Activated CD4-positive, CD25-positive, alpha-beta regulatory T cell treated with anti-CD3 and anti-CD28 coated beads, Interleukin-2, amount 50 U/mL, for 24 hours (primary cell): Measurements from ENCODE around the gene NOP16.

Source experiments
- ATAC-seq, 2 donors: fragments of 150-1000 bp; cut with Tn5 transposase; one replicate each; pipeline ENCODE4 v1.10.0; 2021; ENCODE audit warnings: mild to moderate bottlenecking in 1 of 2, moderate library complexity in 1 of 2

Gene NOP16, protein sequence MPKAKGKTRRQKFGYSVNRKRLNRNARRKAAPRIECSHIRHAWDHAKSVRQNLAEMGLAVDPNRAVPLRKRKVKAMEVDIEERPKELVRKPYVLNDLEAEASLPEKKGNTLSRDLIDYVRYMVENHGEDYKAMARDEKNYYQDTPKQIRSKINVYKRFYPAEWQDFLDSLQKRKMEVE

DNA sequence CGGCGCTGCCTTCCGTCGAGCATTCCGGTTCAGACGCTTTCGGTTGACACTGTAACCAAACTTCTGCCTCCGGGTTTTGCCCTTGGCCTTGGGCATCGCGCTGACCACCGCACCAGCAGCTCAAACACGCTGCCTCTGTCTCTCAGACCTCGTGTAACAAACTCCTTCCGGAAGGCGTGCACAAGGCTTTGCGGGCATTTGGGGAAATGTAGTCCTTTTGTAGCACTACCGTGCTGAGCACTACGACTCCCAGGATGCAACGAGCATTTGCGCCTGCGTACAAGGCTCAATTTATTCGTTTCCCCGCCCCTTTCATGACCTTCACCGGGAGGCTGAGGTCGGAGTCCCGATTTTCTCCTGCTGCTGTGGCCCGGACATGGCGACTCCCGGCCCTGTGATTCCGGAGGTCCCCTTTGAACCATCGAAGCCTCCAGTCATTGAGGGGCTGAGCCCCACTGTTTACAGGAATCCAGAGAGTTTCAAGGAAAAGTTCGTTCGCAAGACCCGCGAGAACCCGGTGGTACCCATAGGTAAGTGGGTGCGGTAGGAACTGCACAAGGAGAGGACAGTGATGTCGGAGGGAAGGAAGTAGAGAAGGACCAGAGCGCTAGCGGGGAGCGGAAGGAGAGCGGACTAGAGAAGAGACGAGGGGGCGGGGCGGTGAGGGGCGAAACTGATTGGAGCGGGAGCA lies at the start of gene NOP16, which contains the start of gene HIGD2A:
Gene NOP16, minus strand, starts transcription at position 155 of the 691 bp plus-strand sequence. Its CDS starts 59 bp downstream, at position 96.
Gene HIGD2A, plus strand, starts transcription at position 308 of the 691 bp plus-strand sequence. Its CDS starts 69 bp downstream, at position 377.
- ATAC-seq: peak; percentile 90 to 93

DNA sequence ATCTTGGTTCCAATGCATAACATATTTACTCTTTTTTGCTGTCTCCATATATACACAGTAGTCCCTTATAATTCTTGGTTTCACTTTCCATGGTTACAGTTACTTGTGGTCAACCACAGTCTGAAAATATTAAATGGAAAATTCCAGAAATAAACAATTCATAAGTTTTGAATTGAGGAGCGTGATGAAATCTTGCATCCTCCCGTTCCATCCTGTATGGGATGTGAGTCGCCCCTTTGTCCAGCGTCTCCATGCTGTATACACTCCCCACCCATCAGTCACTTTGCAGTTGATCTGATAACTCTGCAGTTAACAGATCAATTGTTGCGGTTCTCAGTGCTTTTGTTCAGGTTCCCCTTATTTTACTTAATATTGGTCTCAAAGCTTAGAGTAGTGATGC lies 48.3 kb upstream of the NOP16 start:
- peak in 1 of 2 donors; percentile 36 for ATAC-seq

DNA sequence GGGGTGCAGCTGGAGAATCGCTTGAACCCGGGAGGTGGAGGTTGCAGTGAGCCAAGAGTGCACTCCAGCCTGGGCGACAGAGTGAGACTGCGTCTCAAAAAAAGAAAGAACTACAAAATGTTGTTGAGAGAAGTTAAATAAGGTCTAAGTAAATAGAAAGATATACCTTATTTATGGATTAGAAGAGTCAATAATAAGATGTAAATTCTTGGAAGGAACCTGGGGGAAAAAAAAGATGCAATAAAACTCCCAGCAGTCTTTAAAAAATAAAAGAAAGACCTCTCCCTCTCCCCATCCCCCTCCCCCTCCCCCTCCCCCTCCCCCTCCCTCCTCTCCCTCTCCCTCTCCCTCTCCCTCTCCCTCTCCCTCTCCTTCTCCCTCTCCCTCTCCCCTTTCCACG lies 44.3 kb upstream of the NOP16 start:
- ATAC-seq: no peak

- no peak for ATAC-seq
Measured at GRCh38 chr5:176429972-176430371, 41.6 kb upstream of the NOP16 start.

GRCh38 chr5:176427971-176428370 lies 39.6 kb upstream of the NOP16 start:
- ATAC-seq: no peak

DNA sequence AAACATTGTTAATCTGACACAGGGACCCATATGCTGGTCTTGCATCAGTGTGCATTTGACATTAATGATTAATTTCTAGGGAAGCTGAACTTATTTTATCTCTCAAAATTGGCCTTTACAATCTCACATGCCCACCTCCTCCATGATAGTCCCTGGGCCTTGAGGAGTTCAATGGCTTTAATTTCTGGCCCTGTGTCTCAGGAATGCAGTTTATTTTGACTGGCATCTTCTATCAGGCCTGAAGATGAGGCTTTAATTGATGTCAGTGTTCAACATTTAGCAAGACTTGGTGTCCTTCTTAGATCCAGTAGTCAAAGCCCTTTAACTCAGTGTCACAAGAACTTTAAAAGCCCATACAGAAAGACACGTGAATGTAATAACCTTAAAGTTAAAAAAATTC lies 38.5 kb upstream of the NOP16 start:
- no peak for ATAC-seq

GRCh38 chr5:176425791-176426190 lies 37.4 kb upstream of the NOP16 start:
- no peak for ATAC-seq

- ATAC-seq: no peak
Measured at GRCh38 chr5:176425138-176425537, 36.7 kb upstream of the NOP16 start.

DNA sequence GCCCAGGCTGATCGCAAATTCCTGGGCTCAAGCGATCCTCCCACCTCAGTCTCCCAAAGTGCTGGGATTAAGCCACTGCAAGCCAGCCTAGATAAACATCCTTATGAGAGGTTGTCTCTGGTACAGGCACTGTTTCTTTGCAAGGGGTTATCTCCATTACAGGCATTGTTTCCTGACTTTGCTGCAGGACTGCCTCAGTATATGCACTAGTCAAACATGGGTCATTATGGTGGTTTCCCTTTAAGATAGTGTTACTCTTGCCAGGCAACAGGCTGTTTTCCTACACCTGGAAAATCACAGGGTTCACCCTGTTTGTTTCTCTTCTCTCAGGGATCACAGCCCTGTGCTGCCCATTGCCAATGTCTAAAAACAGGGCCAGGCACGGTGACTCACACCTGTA lies 35.8 kb upstream of the NOP16 start:
- ATAC-seq: no peak

DNA sequence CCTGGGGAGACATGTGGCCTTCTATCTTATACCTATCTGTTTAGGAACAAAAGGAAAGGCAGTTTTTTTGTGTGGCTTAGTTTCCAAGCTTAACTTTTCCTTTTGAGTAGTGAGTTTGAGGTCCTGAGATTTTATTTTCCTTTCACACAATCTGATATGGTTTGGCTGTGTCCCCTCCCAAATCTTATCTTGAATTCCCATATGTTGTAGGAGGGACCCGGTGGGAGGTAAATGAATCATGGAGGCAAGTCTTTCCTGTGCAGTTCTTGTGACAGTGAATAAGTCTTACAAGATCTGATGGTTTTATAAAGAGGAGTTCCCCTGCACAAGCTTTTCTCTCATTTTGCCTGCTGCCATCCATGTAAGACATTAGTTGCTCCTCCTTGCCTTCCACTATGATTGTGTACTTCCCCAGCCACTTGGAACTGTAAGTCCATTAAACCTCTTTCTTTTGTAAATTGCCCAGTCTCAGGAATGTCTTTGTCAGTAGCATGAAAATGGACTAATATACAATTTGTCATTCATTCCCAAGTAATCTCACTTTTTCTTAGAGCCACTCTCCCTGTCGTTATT lies 32.7 kb upstream of the NOP16 start:
- ATAC-seq: no peak

GRCh38 chr5:176420086-176420485 lies 31.7 kb upstream of the NOP16 start:
- ATAC-seq: no peak

- no peak for ATAC-seq
Measured at GRCh38 chr5:176418251-176418650, 29.9 kb upstream of the NOP16 start.

- no peak for ATAC-seq
Measured at GRCh38 chr5:176416965-176417364, 28.6 kb upstream of the NOP16 start.

DNA sequence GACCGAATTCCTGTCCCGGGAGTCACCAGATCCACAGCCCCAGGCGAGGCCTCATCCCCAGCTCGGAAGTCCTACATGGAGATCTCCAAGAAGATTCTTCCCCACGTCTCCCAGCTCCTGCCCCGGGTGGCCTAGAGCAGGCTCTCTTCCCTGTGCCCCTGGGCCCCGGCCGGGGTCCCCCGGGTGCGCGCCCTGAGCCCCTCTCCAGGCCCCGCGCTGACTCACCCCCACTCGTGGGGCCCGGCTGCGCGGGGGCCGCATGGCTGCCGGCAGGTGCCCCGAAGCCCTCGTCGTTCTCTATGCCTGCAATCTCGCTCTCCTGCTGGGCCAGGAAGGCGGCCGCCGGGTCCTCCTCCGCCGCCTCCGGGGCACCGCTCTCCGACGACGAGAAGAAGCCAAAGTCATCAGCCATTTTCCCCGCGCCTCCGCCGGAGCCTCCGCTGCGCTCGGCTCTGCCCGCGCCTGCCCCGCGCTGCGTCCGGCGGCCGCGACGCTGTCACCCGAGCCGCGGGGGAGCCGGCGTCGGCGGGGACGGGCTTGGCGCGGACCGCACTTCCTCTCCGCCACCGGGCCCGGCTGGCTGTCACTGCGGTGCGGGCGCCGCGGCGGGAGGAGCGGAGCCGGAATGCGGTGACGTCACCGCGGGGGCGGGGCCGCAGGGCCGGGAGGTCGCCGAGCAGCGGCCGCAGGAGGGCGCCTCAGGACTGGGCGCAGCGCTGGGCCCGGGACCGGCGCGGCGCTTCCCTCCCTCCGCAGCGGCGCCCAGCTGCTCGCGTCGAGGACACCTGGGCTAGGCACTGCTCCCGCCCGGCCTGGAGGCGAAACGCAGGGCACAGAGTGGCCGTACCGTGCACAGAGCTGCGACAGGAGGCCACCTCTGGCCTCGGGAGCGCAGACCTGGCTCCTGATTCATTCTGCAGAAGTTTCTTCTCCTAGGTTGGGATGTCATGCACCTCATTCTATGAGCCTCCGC lies 27.8 kb upstream of the NOP16 start, which contains the start of gene CLTB:
Gene CLTB, minus strand, starts transcription at position 588 of the 973 bp plus-strand sequence. Its CDS starts 176 bp downstream, at position 412.
- peak; percentile 95 for ATAC-seq

DNA sequence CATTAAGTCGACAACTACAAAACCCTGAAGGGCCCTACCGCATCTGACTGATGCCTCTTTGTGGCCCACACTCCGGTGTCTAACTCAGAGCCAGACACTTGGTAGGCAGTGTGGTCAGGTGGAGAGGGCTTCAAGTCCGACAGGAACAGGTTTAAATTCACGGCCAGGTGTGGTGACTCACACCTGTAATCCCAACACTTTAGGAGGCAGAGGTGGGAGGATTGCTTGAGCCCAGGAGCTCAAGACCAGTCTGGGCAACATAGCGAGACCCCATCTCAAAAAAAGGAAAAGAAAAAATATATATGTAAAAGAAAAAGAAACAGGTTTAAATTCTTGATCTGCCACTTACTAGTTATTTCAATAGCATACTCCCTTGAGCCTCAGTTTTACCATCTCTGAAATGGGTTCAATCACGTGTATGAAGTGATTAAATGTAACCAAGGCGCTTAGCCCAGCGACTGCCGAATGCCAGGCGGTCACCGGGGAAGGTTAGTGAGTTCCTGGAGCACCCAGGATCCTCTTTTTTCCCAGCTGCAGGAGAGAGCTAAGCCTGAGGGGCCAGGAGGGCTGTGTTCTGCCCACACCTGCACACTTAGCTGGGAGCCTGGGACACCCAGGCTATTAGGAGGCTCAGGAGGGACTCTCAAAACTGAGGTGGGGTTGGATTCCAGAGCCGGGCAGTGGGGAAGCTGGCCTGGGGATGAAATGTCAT lies 27.0 kb upstream of the NOP16 start:
- ATAC-seq: no peak

- no peak for ATAC-seq
Measured at GRCh38 chr5:176414704-176415103, 26.3 kb upstream of the NOP16 start.

GRCh38 chr5:176413709-176414191 lies 25.4 kb upstream of the NOP16 start:
- no peak for ATAC-seq

DNA sequence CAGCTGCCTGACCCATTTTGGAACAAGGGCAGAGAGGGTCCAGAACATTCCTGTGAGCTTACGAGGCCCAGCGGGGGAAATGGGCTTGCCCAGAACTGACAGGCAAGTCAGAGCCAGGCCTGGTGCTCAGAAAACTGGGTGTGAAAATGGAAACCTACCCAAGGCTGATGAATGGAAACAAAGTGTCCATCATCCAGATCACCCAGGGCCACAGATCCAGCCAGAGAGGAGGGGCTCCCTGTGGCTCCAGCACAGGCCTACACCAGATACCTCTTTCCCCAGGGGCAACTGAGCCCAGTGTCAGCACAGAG lies 24.8 kb upstream of the NOP16 start:
- no peak for ATAC-seq

DNA sequence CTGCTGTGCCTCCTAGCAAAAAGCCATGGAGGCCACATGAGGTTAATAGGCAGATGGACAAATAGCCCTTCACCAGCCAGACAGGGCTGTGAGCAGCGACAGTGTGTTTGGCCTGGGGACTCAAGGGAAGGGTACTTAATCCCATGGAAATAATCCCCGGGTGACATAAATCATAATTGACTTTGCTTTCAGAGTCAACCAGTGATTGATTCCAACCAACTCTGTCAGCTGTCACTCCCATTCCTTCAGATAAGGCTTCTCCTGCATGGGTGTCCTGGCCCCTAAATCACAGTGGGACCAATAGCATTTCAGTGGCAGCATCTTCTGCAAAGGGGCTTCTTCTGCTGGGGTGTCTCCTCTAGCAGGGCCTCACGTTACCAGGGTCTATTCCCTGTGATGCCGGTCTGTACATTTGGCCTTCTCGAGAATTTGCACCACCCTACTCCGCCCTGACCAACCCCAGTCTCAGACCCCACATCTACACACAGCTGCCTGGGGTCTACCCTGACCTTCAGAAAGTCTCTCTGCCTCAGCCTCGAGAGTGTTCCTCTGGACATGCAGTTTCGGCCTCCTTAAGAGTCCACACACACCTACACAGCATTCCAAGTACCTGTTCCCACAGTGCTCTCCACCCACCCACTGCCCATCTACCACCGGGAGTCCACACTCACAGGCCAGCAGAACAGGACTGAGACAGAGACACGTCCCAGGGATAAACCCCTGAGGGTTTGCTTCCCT lies 24.3 kb upstream of the NOP16 start:
- ATAC-seq: no peak

- no peak for ATAC-seq
Measured at GRCh38 chr5:176410486-176411180, 22.2 kb upstream of the NOP16 start.

DNA sequence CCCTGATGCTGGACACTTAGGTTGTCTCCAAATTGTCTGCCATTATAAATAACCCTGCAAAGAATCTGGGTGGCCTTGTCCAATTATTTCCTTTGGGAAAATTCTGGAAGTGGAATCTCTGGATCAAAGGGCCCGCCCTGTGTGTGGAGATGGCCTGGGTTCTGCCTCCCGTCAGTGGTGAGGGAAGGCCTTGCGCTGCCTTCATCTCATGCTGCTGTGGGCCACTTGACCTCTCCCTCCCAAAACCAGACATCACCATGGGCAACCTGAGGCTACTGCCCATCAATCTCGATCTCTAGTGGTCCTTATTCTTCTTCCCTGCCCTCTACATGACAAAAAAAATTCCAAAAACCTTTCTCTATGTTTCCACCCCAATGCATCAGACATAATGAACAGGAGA lies 21.4 kb upstream of the NOP16 start:
- ATAC-seq: no peak
